GM18868 (cell line): ENCODE measurements around the gene DNAL1.
A peak's percentile ranks its signal among the peaks of the same experiment; 100 is the strongest.
"Not testable (repeated sequence)": the region's sequence is repeated elsewhere in the genome, so short reads cannot be mapped to it uniquely, and the experiment has no call there.

ENCODE experiments used
- ATAC-seq: cut with Tn5 transposase; IDR thresholded peaks from one replicate; pipeline ENCODE4 v1.9.1; 2021; ENCODE audit warnings: mild to moderate bottlenecking, moderate library complexity; ENCODE audit not compliant: unreplicated experiment

DNAL1 gene, protein sequence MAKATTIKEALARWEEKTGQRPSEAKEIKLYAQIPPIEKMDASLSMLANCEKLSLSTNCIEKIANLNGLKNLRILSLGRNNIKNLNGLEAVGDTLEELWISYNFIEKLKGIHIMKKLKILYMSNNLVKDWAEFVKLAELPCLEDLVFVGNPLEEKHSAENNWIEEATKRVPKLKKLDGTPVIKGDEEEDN

GRCh38 chr14:73644531-73645247, at the start of gene DNAL1:
Gene DNAL1, plus strand, starts transcription at chr14:73644986. Its CDS starts 54 bp downstream, at chr14:73645040.
- ATAC-seq = peak; percentile 96

DNA sequence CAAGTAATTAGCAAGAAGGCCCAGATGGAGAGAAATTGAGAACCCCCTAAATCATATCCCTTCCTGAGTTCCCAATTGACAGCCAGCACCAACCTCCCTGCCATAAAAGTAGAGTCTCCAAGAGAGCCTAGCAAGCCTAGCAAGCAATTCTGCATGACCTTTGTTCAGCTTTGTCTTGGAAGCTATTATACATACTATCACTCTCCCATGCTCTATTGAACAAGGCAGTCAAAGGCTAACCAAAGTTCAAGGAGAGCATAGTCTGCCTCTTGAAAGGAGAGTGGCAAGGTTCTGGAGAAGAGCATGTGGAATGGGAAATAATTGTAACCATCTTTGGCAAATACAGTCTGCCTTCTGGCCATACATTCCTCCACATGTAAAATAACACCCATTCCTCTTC, 45.3 kb upstream of the DNAL1 start:
- no peak for ATAC-seq

DNA sequence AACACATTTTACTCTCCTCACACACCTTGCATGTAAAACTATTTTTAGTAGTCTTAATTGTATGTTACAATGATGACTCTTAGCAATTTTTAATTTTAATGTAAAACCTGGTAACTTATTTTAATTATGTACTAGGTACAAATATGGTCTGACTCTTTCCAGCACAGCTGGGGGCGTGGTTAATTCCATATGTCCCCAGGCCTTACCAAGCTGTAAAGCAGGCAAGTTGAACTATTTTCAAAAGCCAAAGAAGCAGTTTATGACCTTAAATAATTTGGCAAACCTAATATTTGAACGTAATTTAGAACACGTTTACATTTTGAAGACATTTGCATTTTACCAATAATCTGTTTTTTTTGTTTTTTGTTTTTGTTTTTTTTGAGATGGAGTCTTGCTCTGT, 41.8 kb upstream of the DNAL1 start:
- no peak for ATAC-seq

DNA sequence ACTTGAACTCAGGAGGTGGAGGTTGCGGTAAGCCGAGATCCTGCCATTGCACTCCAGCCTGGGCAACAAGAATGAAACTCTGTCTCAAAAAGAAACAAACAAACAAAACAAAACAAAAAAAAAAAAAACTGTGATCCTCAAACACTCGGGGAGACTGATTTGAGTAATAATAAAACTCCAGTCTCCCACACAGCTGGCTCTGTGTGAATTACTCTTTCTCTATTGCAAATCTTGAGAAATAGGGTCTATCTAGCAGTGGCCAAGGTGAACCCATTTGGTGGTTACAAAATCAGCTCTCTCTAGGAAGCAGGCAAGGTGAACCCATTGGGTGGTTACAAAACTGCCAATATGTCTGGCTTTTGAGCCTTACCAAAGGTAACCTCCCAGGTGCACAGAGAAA, 38.5 kb upstream of the DNAL1 start:
- ATAC-seq = no peak

DNA sequence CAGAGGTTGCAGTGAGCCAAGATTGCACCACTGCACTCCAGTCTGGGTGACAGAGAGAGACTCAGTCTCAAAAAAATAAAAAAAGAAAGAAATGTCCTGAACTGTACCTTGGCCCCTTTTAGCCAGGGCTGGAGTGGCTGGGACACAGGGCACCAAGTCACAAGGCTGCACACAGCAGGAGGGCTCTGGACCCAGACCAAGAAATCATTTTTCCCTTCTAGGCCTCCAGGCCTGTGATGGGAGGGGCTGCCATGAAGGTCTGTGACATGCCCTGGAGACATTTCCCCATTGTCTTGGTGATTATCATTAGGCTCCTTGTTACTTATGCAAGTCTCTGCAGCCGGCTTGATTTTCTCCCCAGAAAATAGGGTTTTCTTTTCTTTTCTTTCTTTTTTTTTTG, 37.5 kb upstream of the DNAL1 start:
- no peak for ATAC-seq

DNA sequence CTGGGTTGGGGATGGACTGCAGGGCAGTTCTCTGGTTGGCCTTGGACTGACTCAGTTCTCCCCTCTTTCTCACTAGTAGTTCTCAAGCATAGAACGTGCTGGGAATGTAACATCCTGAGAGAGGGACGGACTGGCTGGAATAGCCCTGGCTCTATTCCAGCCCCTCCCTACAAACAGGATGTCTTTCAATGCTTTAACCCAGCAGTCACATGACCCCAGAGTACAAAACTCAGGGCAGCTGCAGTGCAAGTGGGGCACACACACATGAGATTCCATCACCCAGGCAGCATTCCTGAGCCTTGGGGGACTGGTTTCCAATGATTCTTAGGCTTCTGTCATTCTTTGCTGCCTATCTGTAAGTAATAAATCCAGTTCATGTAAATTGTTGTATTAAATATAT, 34.1 kb upstream of the DNAL1 start:
- ATAC-seq = no peak

GRCh38 chr14:73612339-73613045, 32.3 kb upstream of the DNAL1 start, which contains the start of gene ACOT6:
Gene ACOT6, plus strand, starts transcription at chr14:73612517. Its CDS starts 55 bp downstream, at chr14:73612572.
- peak; percentile 86 for ATAC-seq

DNA sequence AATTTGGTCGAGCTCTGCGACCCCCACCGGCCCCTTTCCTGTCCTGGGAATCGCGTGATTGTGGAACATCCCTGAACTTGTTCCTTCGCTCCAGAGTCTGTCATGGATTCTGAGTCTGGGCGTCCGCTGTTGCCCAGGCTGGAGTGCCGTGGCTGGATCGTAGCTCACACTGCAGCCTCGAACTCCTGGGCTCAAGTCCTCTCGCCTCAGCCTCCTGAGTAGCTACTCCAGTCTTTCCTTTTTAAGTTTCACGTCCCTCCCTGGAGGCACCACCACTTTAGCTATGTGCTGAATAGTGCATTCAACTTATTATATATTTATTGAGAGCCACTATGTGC, 31.8 kb upstream of the DNAL1 start:
- no peak for ATAC-seq

- no peak for ATAC-seq
Measured at GRCh38 chr14:73613419-73613963, 31.3 kb upstream of the DNAL1 start.

DNA sequence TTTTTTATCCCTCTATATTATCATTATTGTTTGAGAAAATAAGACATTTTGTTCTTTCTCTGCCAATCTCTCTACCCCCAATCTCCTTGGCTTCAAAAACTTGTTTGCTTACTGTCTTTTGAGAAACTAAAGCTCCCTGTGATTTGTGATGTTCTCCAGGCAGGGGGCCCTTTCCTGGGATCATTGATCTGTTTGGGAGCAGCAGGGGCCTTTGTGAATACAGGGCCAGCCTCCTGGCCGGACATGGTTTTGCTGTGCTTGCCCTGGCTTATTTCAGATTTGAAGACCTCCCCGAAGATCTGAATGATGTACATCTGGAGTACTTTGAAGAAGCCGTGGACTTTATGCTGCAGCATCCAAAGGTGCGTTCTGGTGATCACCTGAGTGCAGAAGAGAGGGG, 28.0 kb upstream of the DNAL1 start:
- no peak for ATAC-seq

- no peak for ATAC-seq
Measured at GRCh38 chr14:73619524-73619923, 25.3 kb upstream of the DNAL1 start.

DNA sequence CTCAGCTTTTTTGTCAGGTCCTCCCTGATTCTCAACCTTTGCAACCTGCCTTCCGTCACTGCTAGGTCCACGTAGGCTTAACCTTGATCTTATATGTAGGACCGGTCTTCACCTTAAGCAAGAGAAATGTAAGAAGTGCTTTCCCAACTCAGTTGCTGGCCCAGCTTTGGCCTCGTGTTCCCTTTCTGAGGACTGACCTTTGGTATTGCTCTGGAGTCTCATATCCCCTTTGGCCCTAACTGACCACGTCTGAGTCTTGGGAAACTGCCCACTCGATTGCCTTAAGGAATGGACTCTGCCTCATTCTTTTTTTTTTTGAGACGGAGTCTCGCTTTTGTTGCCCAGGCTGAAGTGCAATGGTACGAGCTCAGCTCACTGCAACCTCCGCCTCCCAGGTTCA, 24.5 kb upstream of the DNAL1 start:
- ATAC-seq = no peak

DNA sequence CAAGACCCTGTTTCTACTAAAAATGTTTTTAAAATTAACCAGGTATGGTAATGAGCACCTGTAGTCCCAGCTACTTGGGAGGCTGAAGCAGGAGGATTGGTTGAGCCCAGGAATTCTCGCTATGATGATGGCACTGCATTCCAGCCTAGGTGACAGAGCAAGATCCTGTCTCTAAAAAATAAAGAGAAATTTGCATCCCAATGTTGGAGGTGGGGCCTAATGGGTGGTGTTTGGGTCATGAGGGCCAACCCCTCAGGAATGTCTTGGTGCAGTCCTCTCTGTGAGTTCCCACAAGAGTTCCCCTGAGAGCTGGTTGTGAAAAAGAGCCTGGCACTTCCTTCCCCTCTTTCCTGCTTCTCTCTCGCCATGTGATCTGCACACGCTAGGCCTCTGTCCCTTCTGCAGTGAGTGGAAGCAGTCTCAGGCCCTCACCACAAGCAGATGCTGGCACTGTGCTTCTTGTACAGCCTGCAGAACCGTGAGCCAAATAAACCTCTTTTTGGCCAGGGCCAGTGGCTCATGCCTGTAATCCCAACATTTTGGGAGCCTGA, 21.2 kb upstream of the DNAL1 start:
- ATAC-seq = no peak

GRCh38 chr14:73625706-73626105, 19.1 kb upstream of the DNAL1 start:
- ATAC-seq = no peak

- ATAC-seq = no peak
Measured at GRCh38 chr14:73627151-73627558, 17.6 kb upstream of the DNAL1 start.

GRCh38 chr14:73630009-73630780, 14.6 kb upstream of the DNAL1 start:
- ATAC-seq = no peak

DNA sequence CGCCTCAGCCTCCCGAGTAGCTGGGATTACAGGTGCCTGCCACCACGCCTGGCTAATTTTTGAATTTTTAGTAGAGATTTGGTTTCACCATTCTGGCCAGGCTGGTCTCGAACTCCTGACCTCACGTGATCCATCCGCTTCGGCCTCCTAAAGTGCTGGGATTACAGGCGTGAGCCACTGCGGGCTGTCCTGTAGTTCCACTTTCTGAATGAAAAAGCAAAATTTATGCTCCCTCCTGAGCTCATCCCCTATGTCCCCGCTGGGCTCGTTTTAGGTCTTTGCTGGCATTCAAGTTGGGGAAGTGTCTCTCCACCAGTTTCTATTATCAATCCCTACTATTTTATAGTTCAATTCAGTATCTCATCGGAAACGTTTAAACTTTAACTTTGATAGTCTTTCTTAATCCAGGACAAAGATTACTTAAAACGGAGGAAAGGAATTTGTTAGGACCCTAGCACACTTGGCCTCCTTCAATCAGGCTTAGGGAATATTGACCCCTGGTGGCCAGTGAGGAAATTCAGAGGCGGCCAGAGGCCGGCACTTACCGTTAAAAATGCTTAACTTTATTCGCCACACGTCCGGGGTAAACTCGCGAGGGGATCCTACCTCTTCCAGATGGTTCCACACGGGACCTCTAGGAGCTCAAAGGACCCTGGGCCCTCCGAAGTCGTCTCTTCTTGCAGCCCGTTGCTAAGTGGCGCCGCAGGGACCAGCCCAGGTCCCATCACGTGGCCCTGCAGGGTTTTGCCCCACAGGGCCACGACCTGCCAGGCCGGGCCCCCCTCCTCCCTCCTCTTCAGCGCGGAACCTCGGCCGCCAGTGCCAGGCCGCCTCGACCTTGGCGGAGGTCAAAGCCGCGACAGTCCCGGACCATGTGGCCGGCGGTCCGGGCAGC, 11.4 kb upstream of the DNAL1 start:
- no peak for ATAC-seq

DNA sequence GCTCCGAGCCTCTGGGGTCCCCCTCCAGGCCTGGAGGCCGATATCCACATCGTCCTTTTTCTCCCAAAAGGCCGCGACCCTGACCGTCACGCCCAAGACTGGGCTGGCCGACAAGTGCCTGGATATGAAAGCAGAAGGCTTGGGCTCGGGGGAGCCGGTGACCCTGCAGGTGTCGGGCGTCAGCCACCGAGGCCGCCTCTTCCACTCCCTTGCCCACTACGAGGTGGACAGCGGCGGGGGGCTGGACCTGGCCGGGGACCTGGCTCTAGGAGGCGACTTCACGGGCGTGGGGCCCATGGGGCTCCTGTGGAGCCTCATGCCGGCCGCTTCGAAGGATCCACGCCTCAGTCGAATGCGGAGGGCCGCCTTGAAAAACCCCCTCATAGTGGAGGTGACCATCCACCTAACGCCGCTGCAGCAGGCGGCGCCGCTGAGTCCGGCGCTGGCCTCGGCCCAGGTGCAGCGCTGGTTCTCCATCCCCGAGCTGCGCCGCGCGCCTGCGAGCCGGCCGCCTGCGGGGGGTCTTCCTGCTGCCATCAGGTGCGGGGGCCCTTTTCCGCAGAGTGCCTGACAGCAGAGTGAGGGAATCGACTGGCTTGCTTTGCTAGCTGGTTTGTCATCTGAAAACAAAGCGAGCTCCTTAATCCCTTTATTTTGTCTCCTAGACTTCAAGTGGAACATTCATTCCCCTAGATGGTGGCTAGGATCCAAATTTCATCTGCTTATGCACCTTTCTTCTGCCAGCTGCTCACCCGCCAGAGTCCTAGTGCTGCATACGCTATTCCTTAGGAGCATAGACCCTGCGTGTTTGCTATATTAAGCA, 10.6 kb upstream of the DNAL1 start:
- no peak for ATAC-seq

DNA sequence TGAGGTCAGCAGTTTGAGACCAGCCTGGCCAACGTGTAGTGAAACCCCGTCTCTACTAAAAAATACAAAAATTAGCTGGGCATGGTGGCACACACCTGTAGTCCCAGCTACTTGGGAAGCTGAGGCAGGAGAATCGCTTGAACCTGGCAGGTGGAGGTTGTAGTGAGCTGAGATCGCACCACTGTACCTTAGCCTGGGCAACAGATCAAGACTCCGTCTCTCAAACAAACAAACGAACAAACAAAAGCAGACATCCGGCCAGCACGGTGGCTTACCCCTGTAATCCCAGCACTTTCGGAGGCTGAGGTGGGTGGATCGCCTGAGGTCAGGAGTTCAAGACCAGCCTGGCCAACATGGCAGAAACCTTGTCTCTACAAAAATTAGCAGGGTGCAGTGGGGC, 8.4 kb upstream of the DNAL1 start:
- not testable (repeated sequence) for ATAC-seq
